Activated CD4-positive, alpha-beta T cell treated with anti-CD3 and anti-CD28 coated beads for 36 hours (primary cell): ENCODE measurements around the gene IRF5. TPM values are rescaled to one million over a fixed set of nuclear protein-coding genes. Genes with fewer than 3 reads are reported as not detected.
"Not testable (repeated sequence)": the region's sequence is repeated elsewhere in the genome, so short reads cannot be mapped to it uniquely, and the experiment has no call there.

Source experiments
- ATAC-seq: fragments of 200-7000 bp; cut with Tn5 transposase; one replicate; pipeline ENCODE4 v1.10.0; 2021; ENCODE audit warnings: mild to moderate bottlenecking, moderate library complexity
- CTCF ChIA-PET: fragments of 350-600 bp; sonication (Branson Sonifier 250); formaldehyde crosslinking; loops from one replicate; lab custom pipeline; 2021; ENCODE audit warnings: antibody characterized with exemption; lab: Charles Lee
- POLR2A ChIA-PET: fragments of 350-600 bp; sonication (Branson Sonifier 250); formaldehyde crosslinking; loops from one replicate; lab custom pipeline; 2021; ENCODE audit warnings: antibody characterized with exemption, inconsistent platforms; lab: Charles Lee
- DNase-seq: peaks from one replicate; pipeline ENCODE4 v3.0.0-alpha.2; 2020
- H3K27ac Mint-ChIP-seq: one replicate; pipeline ENCODE4 v1.8.0; 2021; ENCODE audit warnings: mixed read lengths
- H3K27me3 Mint-ChIP-seq: one replicate; pipeline ENCODE4 v1.8.0; 2021; ENCODE audit warnings: mixed read lengths
- H3K36me3 Mint-ChIP-seq: one replicate; pipeline ENCODE4 v1.8.0; 2021; ENCODE audit warnings: low read depth, mixed read lengths
- H3K4me1 Mint-ChIP-seq: one replicate; pipeline ENCODE4 v1.8.0; 2021; ENCODE audit warnings: mixed read lengths
- H3K4me3 Mint-ChIP-seq: one replicate; pipeline ENCODE4 v1.8.0; 2021; ENCODE audit warnings: mild to moderate bottlenecking, moderate library complexity, mixed read lengths
- H3K9me3 Mint-ChIP-seq: one replicate; pipeline ENCODE4 v1.8.0; 2021; ENCODE audit warnings: low read depth, mixed read lengths
- intact Hi-C, 2 experiments: fragments of 100-400 bp; cut with DNase I in 1 of 2; cut with micrococcal nuclease in 1 of 2; formaldehyde crosslinking; loops; one replicate each; pipeline versions ENCODE4 v1.14.2 to v1.15.1; 2022 to 2024; cut with DNase I, micrococcal nuclease
- total RNA-seq, 2 experiments: library from RNA; stranded (reverse); gene quantifications; one replicate each; pipeline ENCODE4 v1.2.3, GENCODE V29; 2021

The IRF5 gene
- total RNA-seq, 2 experiments from 2014 or later, result 7.2 to 8.5 TPM

- Mint-ChIP-seq H3K36me3 (no peaks in the 10 kb centered on the region), H3K27ac (no peak overlapping the region), H3K27me3 (peaks cover 42% of the 10 kb centered on the region), H3K4me1 (peaks cover 2% of the 10 kb centered on the region), H3K4me3 (no peak overlapping the region), H3K9me3 (no peaks in the 10 kb centered on the region)
- ChIA-PET POLR2A (no interaction called here), CTCF (interaction anchor here (0.8 to 2.3 kb wide), 3 partner anchors 15 to 1302 kb away, joined by 3 to 10 read pairs (median 3); no protein-coding TSS in a partner anchor)
- no peak for ATAC-seq
- intact Hi-C loops, result loop anchor here in 1 of 2 experiments (10.0 kb wide), 1 partner anchor 385 kb away; no protein-coding TSS in a partner anchor
- DNase-seq, result no peak
Measured at GRCh38 chr7:128909625-128910568, 27.8 kb upstream of the IRF5 start.

GRCh38 chr7:128910569-128910945 is 27.2 kb upstream of the IRF5 start, which contains the start of gene KCP:
Gene KCP, minus strand, starts transcription at chr7:128910709. Its CDS starts 33 bp downstream, at chr7:128910676.
- Mint-ChIP-seq H3K4me1 (peaks cover 5% of the 10 kb centered on the region), H3K9me3 (no peaks in the 10 kb centered on the region), H3K27me3 (peaks cover 42% of the 10 kb centered on the region), H3K36me3 (no peaks in the 10 kb centered on the region), H3K27ac (no peak within 1 kb of the TSS), H3K4me3 (no peak within 1 kb of the TSS)
- CTCF ChIA-PET, result interaction anchor here (0.8 to 2.3 kb wide), 2 partner anchors 180 to 1303 kb away, joined by 3 to 10 read pairs; no protein-coding TSS in a partner anchor
- intact Hi-C loops, result no loop called here
- DNase-seq (no peak), ATAC-seq (no peak)
- POLR2A ChIA-PET, result no interaction called here

GRCh38 chr7:128911423-128912031 is 26.2 kb upstream of the IRF5 start:
- no peak for DNase-seq
- Mint-ChIP-seq H3K4me1 (peaks cover 6% of the 10 kb centered on the region), H3K4me3 (no peak overlapping the region), H3K27ac (no peak overlapping the region), H3K36me3 (no peaks in the 10 kb centered on the region), H3K27me3 (peaks cover 38% of the 10 kb centered on the region), H3K9me3 (no peaks in the 10 kb centered on the region)
- ChIA-PET POLR2A (interaction anchor here (1.0 kb wide), 1 partner anchor 11 kb away, joined by 3 read pairs; no protein-coding TSS in a partner anchor), CTCF (interaction anchor here (0.6 to 2.3 kb wide), 2 partner anchors 83 to 179 kb away, joined by 3 to 10 read pairs; no protein-coding TSS in a partner anchor)
- ATAC-seq, result no peak
- intact Hi-C loops, result no loop called here

- DNase-seq, result no peak
- H3K27ac Mint-ChIP-seq, result no peak overlapping the region
- POLR2A ChIA-PET, result interaction anchor here (1.0 kb wide), 1 partner anchor 10 kb away, joined by 3 read pairs; no protein-coding TSS in a partner anchor
- H3K4me1 Mint-ChIP-seq, result peaks cover 6% of the 10 kb centered on the region
- H3K27me3 Mint-ChIP-seq, result peaks cover 39% of the 10 kb centered on the region
- no peaks in the 10 kb centered on the region for H3K9me3 Mint-ChIP-seq
- CTCF ChIA-PET, result interaction anchor here (2.3 kb wide), 1 partner anchor 179 kb away, joined by 10 read pairs; no protein-coding TSS in a partner anchor
- ATAC-seq, result no peak
- H3K4me3 Mint-ChIP-seq, result no peak overlapping the region
- intact Hi-C loops, result no loop called here
- H3K36me3 Mint-ChIP-seq, result no peaks in the 10 kb centered on the region
Measured at GRCh38 chr7:128912281-128912680, 25.4 kb upstream of the IRF5 start.

GRCh38 chr7:128912709-128913495 is 24.8 kb upstream of the IRF5 start:
- CTCF ChIA-PET, H3K4me1 Mint-ChIP-seq, intact Hi-C loops: not testable (repeated sequence)

GRCh38 chr7:128913870-128914565 is 23.7 kb upstream of the IRF5 start:
- ATAC-seq (no peak), DNase-seq (no peak)
- H3K9me3 Mint-ChIP-seq, result no peaks in the 10 kb centered on the region
- no peaks in the 10 kb centered on the region for H3K36me3 Mint-ChIP-seq
- CTCF ChIA-PET, result no interaction called here
- peaks cover 43% of the 10 kb centered on the region for H3K27me3 Mint-ChIP-seq
- intact Hi-C loops, result no loop called here
- POLR2A ChIA-PET, result no interaction called here
- no peak overlapping the region for H3K27ac Mint-ChIP-seq
- no peak overlapping the region for H3K4me3 Mint-ChIP-seq
- peaks cover 6% of the 10 kb centered on the region for H3K4me1 Mint-ChIP-seq

More at GRCh38 chr7:128912709-128913495, 24.8 kb upstream of the IRF5 start:
- H3K27me3 Mint-ChIP-seq, result peaks cover 38% of the 10 kb centered on the region
- POLR2A ChIA-PET, ATAC-seq, H3K4me3 Mint-ChIP-seq, DNase-seq, H3K9me3 Mint-ChIP-seq, H3K36me3 Mint-ChIP-seq, H3K27ac Mint-ChIP-seq: not testable (repeated sequence)

GRCh38 chr7:128914566-128915151 is 23.1 kb upstream of the IRF5 start:
- peak; percentile 69 for ATAC-seq

GRCh38 chr7:128915271-128915819 is 22.4 kb upstream of the IRF5 start:
- ChIA-PET CTCF (no interaction called here), POLR2A (no interaction called here)
- no peak for DNase-seq
- H3K4me1 Mint-ChIP-seq, result peaks cover 6% of the 10 kb centered on the region
- peaks cover 33% of the 10 kb centered on the region for H3K27me3 Mint-ChIP-seq
- peak overlapping the region; percentile 44 for H3K27ac Mint-ChIP-seq
- intact Hi-C loops, result no loop called here
- no peaks in the 10 kb centered on the region for H3K36me3 Mint-ChIP-seq
- no peak overlapping the region for H3K4me3 Mint-ChIP-seq
- no peaks in the 10 kb centered on the region for H3K9me3 Mint-ChIP-seq
- no peak for ATAC-seq

More at GRCh38 chr7:128914566-128915151, 23.1 kb upstream of the IRF5 start:
- Mint-ChIP-seq H3K36me3 (no peaks in the 10 kb centered on the region), H3K27ac (no peak overlapping the region), H3K4me1 (peaks cover 6% of the 10 kb centered on the region), H3K4me3 (no peak overlapping the region), H3K9me3 (no peaks in the 10 kb centered on the region), H3K27me3 (peaks cover 37% of the 10 kb centered on the region)
- ChIA-PET POLR2A (no interaction called here), CTCF (no interaction called here)
- DNase-seq, result no peak
- intact Hi-C loops, result no loop called here

GRCh38 chr7:128915841-128916642 is 21.7 kb upstream of the IRF5 start:
- Mint-ChIP-seq H3K9me3 (no peaks in the 10 kb centered on the region), H3K4me1 (peaks cover 6% of the 10 kb centered on the region), H3K27me3 (peaks cover 31% of the 10 kb centered on the region), H3K4me3 (no peak overlapping the region), H3K36me3 (no peaks in the 10 kb centered on the region), H3K27ac (no peak overlapping the region)
- intact Hi-C loops, result no loop called here
- ATAC-seq (no peak), DNase-seq (no peak)
- POLR2A ChIA-PET, result no interaction called here
- CTCF ChIA-PET, result no interaction called here

GRCh38 chr7:128916643-128916915 is 21.1 kb upstream of the IRF5 start:
- CTCF ChIA-PET, result no interaction called here
- Mint-ChIP-seq H3K27ac (no peak overlapping the region), H3K27me3 (peaks cover 28% of the 10 kb centered on the region), H3K9me3 (no peaks in the 10 kb centered on the region), H3K4me1 (peaks cover 6% of the 10 kb centered on the region), H3K36me3 (no peaks in the 10 kb centered on the region), H3K4me3 (no peak overlapping the region)
- POLR2A ChIA-PET, result no interaction called here
- intact Hi-C loops, result no loop called here
- no peak for DNase-seq
- ATAC-seq, result no peak
